ENCODE measurements around the gene VIPR2. TPM values are rescaled to one million over a fixed set of nuclear protein-coding genes. Genes with fewer than 3 reads are reported as not detected.

Gene VIPR2
- total RNA-seq, 1 donor: not detected

DNA sequence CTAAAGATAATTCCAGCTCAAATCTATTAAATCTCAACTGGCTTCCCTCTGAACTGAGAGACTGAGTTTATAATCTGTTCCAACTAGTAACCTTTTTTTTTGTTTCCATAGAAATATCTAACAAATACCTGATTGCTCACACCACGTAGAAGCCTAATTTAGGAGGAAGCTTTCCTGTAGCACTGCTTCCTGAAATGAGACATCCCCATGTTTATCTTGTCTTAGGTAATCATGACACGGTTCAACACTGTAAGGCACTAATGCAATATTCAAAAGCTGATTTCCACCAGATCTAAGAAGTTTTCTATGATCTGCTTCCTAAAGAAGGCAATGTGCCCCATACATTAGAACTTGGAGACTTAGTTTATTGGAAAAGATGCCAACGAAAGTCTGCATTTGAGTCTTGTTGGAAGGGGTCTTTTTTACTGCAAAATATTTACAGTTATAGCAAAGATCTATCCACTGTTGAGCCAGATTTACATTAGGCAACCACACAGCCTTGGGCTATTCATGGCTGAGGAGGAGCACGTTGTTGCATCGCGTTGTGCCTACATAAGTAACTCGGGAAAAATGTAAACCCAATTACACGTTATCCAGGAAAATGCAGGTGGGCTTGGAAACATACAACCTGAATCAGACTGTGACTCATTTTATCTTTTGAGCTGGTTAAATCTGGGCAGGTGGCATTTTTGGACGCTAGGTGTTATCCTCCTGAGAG, 66.3 kb downstream of the VIPR2 start:
- TF ChIP-seq, protein P1, sequence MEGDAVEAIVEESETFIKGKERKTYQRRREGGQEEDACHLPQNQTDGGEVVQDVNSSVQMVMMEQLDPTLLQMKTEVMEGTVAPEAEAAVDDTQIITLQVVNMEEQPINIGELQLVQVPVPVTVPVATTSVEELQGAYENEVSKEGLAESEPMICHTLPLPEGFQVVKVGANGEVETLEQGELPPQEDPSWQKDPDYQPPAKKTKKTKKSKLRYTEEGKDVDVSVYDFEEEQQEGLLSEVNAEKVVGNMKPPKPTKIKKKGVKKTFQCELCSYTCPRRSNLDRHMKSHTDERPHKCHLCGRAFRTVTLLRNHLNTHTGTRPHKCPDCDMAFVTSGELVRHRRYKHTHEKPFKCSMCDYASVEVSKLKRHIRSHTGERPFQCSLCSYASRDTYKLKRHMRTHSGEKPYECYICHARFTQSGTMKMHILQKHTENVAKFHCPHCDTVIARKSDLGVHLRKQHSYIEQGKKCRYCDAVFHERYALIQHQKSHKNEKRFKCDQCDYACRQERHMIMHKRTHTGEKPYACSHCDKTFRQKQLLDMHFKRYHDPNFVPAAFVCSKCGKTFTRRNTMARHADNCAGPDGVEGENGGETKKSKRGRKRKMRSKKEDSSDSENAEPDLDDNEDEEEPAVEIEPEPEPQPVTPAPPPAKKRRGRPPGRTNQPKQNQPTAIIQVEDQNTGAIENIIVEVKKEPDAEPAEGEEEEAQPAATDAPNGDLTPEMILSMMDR (IDR thresholded peaks at IDR 0.05; ENCODE audit: insufficient read depth, low read depth, low read length): no peak
- H3K4me3 ChIP-seq (ENCODE audit: low read depth, low read length): no peak overlapping the region
- DNase-seq (ENCODE audit: low read depth): no peak

- TF ChIP-seq, protein P1 (IDR thresholded peaks at IDR 0.05; ENCODE audit: insufficient read depth, low read depth, low read length): no peak
- no peak overlapping the region for H3K4me3 ChIP-seq (ENCODE audit: low read depth, low read length)
- no peak for DNase-seq (ENCODE audit: low read depth)
Measured at GRCh38 chr7:159076333-159076732, 68.3 kb downstream of the VIPR2 start.

GRCh38 chr7:159075563-159076238, 69.0 kb downstream of the VIPR2 start:
- TF ChIP-seq, protein P1 (IDR thresholded peaks at IDR 0.05; ENCODE audit: insufficient read depth, low read depth, low read length): no peak
- no peak overlapping the region for H3K4me3 ChIP-seq (ENCODE audit: low read depth, low read length)
- DNase-seq (ENCODE audit: low read depth): no peak

DNA sequence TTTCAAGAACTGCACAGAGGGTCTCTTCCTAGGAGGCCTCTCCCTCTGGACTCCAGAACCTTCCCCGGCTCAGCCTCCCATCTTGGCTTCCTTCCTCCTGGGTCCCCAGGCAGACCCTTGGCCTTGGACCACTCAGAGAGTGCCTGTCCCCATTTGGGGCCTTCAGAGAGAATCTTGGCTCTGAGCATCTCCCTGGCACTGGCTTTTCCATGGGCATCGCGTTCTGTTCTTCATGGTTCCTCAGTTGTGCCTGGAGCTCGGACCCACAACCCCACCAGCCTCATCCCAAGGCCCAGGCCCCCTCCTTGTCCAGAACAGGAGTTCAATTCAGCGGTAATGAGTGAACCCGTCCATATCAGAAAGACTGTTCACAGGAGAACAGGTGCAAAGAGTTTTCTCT, 73.4 kb downstream of the VIPR2 start:
- no peak overlapping the region for H3K4me3 ChIP-seq (ENCODE audit: low read depth, low read length)
- TF ChIP-seq, protein P1 (IDR thresholded peaks at IDR 0.05; ENCODE audit: insufficient read depth, low read depth, low read length): no peak
- no peak for DNase-seq (ENCODE audit: low read depth)

DNA sequence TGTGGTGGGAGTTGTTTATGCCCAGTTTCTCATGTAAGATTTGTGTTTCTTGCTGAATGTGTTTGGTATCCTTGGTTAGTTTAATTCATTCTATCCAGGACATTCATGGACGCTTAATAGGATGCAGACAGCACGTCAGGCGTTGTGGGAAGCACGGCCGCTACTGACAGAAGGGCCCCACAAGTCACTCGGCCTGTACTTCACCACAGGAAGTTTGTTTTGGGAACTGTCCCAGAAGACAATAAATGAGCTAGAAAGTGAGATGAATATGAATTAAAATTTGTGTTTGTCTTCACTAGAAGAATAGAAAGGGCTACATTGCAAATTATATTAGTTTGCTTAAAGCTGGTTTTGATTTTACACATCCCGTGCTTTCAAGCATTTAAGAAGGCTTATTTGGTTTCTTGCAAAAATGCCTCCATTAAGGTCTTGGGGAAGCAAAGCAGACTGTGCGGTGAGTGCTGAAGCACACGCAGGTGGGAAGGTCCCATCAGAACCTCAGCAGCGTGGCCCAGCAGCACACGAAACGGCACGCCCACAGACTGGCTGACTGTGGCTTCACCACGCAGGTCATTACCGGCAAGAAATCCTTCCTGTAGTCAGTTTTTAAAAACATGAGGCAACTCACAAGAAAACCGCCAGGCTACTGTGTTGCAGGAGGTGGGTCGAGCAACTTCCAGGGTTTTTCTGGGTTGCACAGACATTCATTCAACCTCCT, 74.1 kb downstream of the VIPR2 start:
- H3K4me3 ChIP-seq (ENCODE audit: low read depth, low read length): no peak overlapping the region
- no peak for DNase-seq (ENCODE audit: low read depth)
- TF ChIP-seq, protein P1 (IDR thresholded peaks at IDR 0.05; ENCODE audit: insufficient read depth, low read depth, low read length): no peak

DNA sequence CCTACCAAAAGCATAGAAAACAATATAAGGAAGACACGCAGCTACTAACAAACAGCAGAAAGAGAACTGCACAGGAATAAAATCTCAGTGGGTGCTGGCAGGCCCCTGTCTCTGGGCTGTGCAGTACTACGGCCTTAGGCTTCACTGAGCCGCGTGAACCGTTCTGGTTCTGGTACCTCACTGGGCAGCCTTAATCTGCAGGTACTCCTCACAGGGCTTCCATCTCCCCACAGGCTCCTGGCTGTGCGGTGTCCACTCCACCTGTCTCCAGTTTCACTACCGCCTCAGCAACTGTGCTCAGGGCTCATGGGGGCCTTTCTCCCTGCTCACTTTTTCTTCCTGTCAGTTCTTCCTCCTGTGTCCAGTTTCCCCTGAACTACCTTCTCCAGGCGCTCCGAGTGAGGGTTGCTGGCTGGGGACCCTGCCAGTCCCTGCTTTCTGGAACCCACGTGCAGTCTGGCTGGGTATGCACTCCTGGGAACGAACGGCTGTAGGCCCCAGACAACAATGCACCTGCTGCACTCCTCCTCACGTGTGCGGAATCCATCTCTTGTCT, 75.7 kb downstream of the VIPR2 start:
- TF ChIP-seq, protein P1 (IDR thresholded peaks at IDR 0.05; ENCODE audit: insufficient read depth, low read depth, low read length): no peak
- DNase-seq (ENCODE audit: low read depth): no peak
- no peak overlapping the region for H3K4me3 ChIP-seq (ENCODE audit: low read depth, low read length)

All from fibroblast of villous mesenchyme (primary cell).